GM19193 (cell line): Measurements from ENCODE around the gene KNSTRN.

Source experiments
- POLR2A ChIP-seq: IDR thresholded peaks from 4 replicates; pipeline ENCODE4 v1.6.1; 2011; ENCODE audit not compliant: insufficient read depth, insufficient read length; ENCODE audit errors: extremely low read depth

Gene KNSTRN

DNA sequence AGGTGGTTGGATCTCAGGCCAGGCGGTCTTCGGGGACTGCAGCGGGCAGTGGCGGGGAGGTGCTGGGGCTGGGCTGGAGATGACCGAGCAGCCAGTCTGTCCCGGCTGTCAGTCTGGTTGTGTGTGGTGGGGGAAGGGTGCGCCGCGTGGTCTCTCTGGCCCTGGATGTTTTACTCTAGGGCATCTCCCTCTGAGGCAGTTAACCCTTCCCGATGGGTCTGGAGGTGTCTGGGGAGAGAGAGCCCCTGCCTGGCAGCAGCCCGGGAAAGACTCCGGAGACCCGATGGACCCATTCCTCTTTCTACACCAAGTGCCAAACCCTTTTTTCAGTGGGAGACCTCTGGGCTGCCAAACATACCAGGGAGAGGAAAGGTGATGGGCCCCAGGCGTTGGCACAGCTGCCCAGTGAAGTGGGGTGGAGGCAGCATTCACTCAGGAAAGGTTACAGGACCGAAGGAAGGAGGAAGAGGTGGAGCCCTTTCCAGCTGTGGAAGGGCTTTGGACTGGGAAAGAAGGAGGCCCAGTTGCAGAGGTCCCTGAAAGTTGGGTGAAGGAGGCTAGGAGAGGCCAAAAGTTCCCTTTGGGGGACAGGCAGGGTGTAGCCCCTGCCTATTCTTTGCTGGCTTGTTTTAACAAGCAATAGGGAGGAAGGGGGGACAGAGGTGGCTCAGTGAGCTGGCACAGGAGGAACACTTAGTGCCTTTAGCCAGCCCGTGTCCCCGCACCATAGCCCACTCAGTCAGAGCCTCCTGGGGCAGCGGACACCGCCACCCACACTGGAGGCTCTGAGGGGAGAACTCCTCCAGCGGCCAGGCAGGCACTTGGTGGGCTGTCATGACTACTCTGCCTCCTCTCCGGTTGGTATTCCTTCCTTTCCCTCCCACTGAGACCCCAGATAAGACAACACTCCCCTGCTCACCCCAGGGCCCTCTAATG is 55.5 kb downstream of the KNSTRN start:
- no peak for TF ChIP-seq POLR2A

- TF ChIP-seq POLR2A, result no peak
Measured at GRCh38 chr15:40438712-40439111, 56.2 kb downstream of the KNSTRN start.

DNA sequence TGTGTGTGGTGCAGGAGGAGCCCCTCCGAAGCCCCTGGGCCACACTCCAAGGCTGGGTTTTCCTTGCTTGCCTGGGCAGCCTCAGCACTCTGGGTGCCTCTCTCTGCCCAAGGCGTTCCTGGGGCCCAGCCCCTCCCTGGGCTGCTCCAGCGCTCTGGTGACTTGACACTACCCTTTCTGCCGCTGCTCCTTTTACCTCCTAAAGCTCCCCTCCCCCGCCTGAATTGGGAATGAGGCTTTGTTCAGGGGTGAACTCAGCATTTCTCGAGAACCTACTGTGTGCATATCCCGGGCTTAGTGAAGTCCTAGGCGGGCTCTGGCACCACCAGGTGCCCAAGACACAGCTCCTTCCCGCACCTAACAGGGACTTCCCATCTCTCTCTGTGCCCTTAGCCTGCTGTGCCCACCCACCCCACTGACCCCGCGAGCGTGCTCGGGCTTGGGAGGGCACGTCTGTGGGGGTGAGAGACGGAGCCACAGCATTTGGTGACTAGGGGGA is 57.0 kb downstream of the KNSTRN start:
- no peak for TF ChIP-seq POLR2A

DNA sequence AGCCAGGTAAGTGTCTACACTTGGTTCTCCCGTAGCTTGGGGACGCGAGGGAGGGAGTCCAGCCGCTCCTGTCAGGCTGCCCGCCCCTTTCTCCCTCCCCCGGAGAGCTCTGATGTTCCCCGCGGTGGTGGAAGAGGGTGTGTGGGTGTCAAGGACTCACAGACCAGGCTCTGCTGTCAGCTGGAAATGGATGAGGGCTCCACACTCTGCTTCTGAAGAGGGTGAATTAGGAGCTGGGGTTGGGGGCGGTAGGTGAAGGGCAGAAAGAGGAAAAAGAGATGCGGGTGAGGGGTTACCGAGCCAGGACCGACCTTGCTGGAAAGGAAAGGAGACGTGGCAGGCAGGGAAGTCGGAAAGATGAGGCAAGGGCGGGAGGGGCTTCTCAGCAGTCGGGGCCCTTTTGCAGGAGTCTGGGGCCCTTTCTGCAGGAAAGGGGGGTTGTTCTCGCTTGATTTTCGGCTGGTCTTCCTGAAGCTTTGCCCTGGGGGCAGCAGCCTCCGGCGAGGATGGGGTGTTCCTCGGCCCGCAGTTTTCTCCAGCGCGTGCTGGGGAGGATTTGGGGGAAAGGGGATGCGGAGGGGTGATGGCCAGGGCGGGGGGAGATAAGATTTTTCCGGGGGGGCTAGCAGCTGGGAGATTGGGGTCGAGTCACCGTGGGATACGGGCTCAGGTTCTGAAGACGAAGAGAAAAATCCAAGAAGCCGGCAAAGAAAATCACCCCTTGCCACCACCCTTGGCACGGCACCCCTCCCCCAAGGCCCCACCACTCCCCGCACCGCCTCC is 57.6 kb downstream of the KNSTRN start:
- no peak for TF ChIP-seq POLR2A

DNA sequence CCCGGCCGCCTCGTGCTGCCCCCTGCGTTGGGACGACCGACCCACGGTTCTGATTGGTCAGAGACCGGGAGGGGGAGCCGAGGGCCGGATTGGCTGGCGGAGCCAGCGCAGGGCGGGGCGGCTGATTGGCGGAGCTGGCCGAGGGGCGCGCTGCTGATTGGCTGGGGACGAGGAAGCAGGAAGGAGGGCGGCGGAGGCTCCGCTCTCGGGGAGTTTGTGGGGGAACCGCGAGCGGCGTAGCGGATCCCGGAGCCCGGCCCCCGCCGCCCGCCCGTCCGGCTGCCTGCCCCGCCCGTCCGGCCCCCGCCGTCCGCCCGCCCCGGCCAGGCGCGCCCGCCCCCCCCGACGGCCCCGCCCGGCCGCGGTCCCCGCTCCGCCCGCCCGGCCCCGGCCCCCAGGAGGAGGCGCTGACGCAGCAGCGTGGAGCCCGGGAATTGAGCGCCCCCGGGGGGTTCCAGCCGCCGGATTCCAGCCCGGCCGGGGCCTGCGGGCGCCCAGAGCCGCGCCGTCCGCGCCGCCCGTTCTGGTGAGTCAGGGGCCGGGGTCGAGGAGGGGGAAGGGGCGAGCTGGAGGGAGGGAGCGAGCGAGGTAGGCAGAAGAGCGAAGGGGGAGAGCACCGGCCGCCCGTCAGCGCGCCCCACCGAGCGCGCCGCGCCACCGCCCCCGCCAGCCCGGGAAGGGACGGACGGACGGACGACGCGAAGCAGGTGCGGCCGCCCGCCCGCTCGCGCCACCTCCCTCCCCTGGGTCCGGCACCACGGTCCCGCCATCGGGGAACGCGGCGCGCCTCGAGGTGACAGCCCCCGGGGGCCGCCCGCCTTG is 58.4 kb downstream of the KNSTRN start, which contains the start of gene BAHD1:
BAHD1 (plus strand) TSS at position 211 of the 822 bp plus-strand sequence. CDS start 17,512 bp downstream, outside the sequence.
- TF ChIP-seq POLR2A, result peak; percentile 40

DNA sequence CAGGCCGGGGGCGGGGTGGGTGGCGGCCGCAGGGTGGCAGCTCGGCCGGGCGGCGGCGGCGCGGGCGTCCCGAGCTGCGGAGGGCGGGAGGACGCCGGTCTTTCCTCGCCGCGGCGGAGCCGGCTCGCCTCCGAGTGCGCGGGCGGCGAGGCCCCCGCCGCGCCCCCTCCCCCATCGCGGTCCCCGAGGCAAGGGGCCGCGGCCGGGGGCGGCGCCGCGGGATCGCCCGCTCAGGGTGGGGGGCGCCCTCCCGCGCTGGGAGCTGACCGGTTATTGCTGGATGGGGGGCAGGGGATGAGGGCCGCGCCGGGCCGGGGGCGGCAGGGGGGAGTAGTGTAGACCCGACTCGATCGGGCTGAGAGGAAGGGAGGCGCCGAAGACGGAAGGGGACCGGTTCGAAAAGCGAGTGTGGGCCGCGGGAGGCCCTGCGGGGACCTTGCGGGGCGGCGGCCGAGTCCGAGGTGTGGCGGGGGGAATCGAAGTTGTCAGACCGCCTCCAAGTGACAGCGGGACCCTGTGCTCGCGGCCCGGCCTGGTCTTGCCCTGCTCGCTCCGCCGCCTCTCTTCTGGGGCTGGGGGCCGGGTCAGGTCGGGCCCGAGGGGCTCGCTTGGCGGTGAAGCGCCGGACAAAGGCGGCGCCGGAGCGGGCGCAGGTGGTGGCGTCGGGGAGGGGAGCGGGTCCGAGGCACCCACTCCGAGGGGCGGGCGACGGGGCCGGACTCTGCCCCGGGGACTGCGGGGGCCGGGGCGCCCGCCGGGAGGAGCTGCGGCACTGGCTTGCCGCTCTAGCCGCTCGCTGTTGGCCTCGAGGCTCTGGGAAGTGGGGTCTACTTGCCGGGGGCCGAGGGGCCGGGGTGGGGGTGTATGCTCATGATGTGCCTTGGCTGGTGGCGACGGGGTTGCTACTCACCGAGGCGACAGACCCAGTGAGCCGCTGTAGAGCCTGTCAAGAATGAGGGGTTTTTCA is 59.3 kb downstream of the KNSTRN start:
- TF ChIP-seq POLR2A, result no peak

DNA sequence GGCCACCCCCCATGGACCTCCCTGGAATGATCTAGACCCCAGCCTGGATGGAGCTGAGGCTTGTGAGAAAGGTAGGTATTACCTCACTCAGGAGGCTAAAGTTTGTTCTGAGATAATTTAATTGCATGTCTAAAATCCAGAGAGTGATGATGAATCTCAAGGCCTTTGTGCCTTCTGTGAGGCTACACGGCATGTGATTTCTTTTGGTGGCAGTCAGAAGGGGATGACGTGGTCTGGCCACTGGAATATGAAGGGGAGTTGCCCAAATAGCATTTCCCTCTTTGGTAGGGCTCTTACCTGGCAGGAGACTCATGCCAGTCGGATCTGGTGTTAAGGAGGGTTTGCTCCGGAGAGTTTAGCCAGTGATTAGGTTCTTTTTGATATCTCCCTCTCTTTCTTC is 60.7 kb downstream of the KNSTRN start:
- TF ChIP-seq POLR2A, result no peak

DNA sequence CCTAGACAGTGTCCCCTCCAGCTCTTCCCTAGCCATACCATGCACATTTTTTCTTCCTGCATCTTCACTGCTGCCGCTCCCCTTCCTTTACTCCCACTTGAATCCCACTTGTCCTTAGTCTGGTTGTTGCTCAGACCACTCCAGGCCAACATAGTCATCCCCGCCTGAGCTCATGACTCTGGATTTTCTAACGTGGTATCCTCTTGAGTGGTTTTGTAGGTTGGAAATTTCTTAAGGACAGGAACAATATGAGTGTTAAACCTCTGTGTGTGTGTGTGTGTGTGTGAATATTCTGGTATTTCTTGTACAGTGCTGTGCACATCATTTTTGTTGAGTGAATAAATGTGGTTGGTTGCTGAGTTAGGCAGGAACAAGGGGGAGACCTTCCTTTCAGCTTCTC is 61.3 kb downstream of the KNSTRN start:
- TF ChIP-seq POLR2A, result no peak
